Osteocyte (in vitro differentiated cells): ENCODE results near the gene LNX1. TPM values are rescaled to one million over a fixed set of nuclear protein-coding genes. Genes with fewer than 3 reads are reported as not detected.
A peak's percentile ranks its signal among the peaks of the same experiment; 100 is the strongest.

Source experiments
- DNase-seq: peaks from one replicate; pipeline ENCODE4 v3.0.0; 2021; ENCODE audit warnings: mixed read lengths; ENCODE audit not compliant: unreplicated experiment; ENCODE audit errors: extremely low spot score
- H3K27ac Mint-ChIP-seq: one replicate; pipeline ENCODE4 v1.8.0; 2021; ENCODE audit warnings: mild to moderate bottlenecking, mixed read lengths; ENCODE audit not compliant: unreplicated experiment
- H3K27me3 Mint-ChIP-seq: one replicate; pipeline ENCODE4 v1.8.0; 2021; ENCODE audit warnings: mixed read lengths; ENCODE audit not compliant: unreplicated experiment
- H3K36me3 Mint-ChIP-seq: one replicate; pipeline ENCODE4 v1.8.0; 2021; ENCODE audit warnings: mixed read lengths; ENCODE audit not compliant: unreplicated experiment
- H3K4me1 Mint-ChIP-seq: one replicate; pipeline ENCODE4 v1.8.0; 2021; ENCODE audit warnings: mixed read lengths; ENCODE audit not compliant: unreplicated experiment
- H3K4me3 Mint-ChIP-seq: one replicate; pipeline ENCODE4 v1.8.0; 2021; ENCODE audit warnings: mild to moderate bottlenecking, moderate library complexity, mixed read lengths; ENCODE audit not compliant: unreplicated experiment
- H3K9me3 Mint-ChIP-seq: one replicate; pipeline ENCODE4 v1.8.0; 2021; ENCODE audit warnings: mixed read lengths; ENCODE audit not compliant: unreplicated experiment
- total RNA-seq: library from RNA; stranded (reverse); gene quantifications from 2 replicates; pipeline ENCODE4 v1.2.1, GENCODE V29; 2021
- TF ChIP-seq, protein P1 (sequence below): fragments of 200-600 bp; sonication (generic); IDR thresholded peaks from 2 replicates; pipeline ENCODE4 v1.5.0; 2021; ENCODE audit warnings: antibody characterized with exemption, mild to moderate bottlenecking, moderate library complexity

The LNX1 gene
- total RNA-seq, 1 donor from 2014 or later = 0.24 TPM

DNA sequence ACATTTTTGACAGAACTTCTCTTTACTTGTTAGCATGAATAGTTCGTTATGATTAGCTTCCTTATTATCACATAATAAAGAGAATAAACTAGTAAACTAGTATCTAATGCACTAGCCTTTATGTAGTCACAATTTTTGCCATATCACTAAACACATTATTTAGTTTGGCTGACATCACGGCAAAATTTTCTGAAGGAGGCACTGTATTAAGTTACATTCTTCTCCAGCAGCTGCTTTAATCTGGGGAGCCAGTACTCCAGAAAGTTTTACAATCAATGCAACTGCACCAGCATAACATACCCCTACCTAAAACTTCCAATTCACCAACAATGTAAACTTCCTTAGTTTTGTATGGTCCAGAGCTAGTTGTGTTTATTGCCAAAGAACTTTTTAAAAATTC, 126.0 kb downstream of the LNX1 start:
- H3K4me3 Mint-ChIP-seq = no peak overlapping the region
- H3K27ac Mint-ChIP-seq = no peak overlapping the region
- no peak for DNase-seq
- no peaks in the 10 kb centered on the region for H3K27me3 Mint-ChIP-seq
- H3K36me3 Mint-ChIP-seq = peaks cover 42% of the 10 kb centered on the region
- TF ChIP-seq, protein P1, sequence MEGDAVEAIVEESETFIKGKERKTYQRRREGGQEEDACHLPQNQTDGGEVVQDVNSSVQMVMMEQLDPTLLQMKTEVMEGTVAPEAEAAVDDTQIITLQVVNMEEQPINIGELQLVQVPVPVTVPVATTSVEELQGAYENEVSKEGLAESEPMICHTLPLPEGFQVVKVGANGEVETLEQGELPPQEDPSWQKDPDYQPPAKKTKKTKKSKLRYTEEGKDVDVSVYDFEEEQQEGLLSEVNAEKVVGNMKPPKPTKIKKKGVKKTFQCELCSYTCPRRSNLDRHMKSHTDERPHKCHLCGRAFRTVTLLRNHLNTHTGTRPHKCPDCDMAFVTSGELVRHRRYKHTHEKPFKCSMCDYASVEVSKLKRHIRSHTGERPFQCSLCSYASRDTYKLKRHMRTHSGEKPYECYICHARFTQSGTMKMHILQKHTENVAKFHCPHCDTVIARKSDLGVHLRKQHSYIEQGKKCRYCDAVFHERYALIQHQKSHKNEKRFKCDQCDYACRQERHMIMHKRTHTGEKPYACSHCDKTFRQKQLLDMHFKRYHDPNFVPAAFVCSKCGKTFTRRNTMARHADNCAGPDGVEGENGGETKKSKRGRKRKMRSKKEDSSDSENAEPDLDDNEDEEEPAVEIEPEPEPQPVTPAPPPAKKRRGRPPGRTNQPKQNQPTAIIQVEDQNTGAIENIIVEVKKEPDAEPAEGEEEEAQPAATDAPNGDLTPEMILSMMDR = no peak
- peaks cover 13% of the 10 kb centered on the region for H3K9me3 Mint-ChIP-seq
- peaks cover 2% of the 10 kb centered on the region for H3K4me1 Mint-ChIP-seq

- H3K4me1 Mint-ChIP-seq = peaks cover 11% of the 10 kb centered on the region
- H3K27ac Mint-ChIP-seq = no peak overlapping the region
- peaks cover 54% of the 10 kb centered on the region for H3K36me3 Mint-ChIP-seq
- TF ChIP-seq, protein P1 = no peak
- peaks cover 7% of the 10 kb centered on the region for H3K9me3 Mint-ChIP-seq
- H3K4me3 Mint-ChIP-seq = no peak overlapping the region
- no peak for DNase-seq
- H3K27me3 Mint-ChIP-seq = no peaks in the 10 kb centered on the region
Measured at GRCh38 chr4:53463340-53463739, 127.9 kb downstream of the LNX1 start.

- H3K36me3 Mint-ChIP-seq = peaks cover 54% of the 10 kb centered on the region
- H3K4me1 Mint-ChIP-seq = peaks cover 11% of the 10 kb centered on the region
- no peak overlapping the region for H3K4me3 Mint-ChIP-seq
- TF ChIP-seq, protein P1 = no peak
- no peaks in the 10 kb centered on the region for H3K9me3 Mint-ChIP-seq
- H3K27ac Mint-ChIP-seq = no peak overlapping the region
- no peaks in the 10 kb centered on the region for H3K27me3 Mint-ChIP-seq
- DNase-seq = no peak
Measured at GRCh38 chr4:53461244-53461643, 130.0 kb downstream of the LNX1 start.

DNA sequence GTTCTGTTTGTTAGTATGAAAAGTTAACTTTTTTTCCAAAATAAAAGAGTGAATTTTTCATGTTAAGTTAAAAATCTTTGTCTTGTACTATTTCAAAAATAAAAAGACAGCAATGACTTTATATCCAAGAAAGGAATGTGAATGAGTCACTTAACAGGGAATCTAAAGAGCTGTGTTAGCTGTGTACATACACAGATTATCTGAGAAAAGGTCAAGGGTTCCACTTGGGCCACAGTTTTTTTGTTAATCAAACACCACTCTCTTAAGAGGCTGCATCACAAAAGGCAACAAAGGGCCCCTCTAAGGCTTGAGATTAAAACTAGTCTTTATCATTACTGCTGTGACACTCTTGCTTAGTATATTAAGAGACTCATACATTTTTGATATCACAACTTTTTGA, 131.7 kb downstream of the LNX1 start:
- Mint-ChIP-seq H3K4me3 (no peak overlapping the region), H3K9me3 (no peaks in the 10 kb centered on the region), H3K27ac (peak overlapping the region; percentile 20), H3K36me3 (peaks cover 63% of the 10 kb centered on the region), H3K4me1 (peaks cover 13% of the 10 kb centered on the region), H3K27me3 (no peaks in the 10 kb centered on the region)
- DNase-seq = no peak
- TF ChIP-seq, protein P1 = no peak

- no peak for DNase-seq
- Mint-ChIP-seq H3K4me1 (peaks cover 17% of the 10 kb centered on the region), H3K9me3 (no peaks in the 10 kb centered on the region), H3K27ac (no peak overlapping the region), H3K36me3 (peaks cover 61% of the 10 kb centered on the region), H3K4me3 (no peak overlapping the region), H3K27me3 (no peaks in the 10 kb centered on the region)
- TF ChIP-seq, protein P1 = no peak
Measured at GRCh38 chr4:53456178-53456577, 135.1 kb downstream of the LNX1 start.
